SK-N-SH (cell line): Measurements from ENCODE around the gene SGCA. TPM values are rescaled to one million over a fixed set of nuclear protein-coding genes. Genes with fewer than 3 reads are reported as not detected.
A peak's percentile ranks its signal among the peaks of the same experiment; 100 is the strongest.

Experiments
- CTCF ChIA-PET: fragments of 300-600, 350-600 bp; formaldehyde crosslinking; extraction: SDS; loops from one replicate; lab custom pipeline; 2021; lab: Yijun Ruan, JAX
- POLR2A ChIA-PET: fragments of 350-600 bp; sonication (Branson Sonifier 250); formaldehyde crosslinking; extraction: SDS; loops from one replicate; lab custom pipeline; 2020; ENCODE audit warnings: antibody characterized with exemption, inconsistent platforms; lab: Yijun Ruan, JAX
- DNase-seq: peaks from one replicate; pipeline ENCODE4 v3.0.0; 2012
- H2AFZ ChIP-seq: fragments of 200-600 bp; sonication (generic); 2 replicates; pipeline ENCODE4 v1.8.1; 2016; ENCODE audit warnings: antibody characterized with exemption, mild to moderate bottlenecking, low read depth
- H3F3A ChIP-seq: fragments of 200-600 bp; sonication (generic); replicated peaks from 2 replicates; pipeline ENCODE3; 2016; ENCODE audit warnings: antibody characterized with exemption, mild to moderate bottlenecking; ENCODE audit not compliant: insufficient read depth
- H3K27ac ChIP-seq, 2 experiments: fragments of 200-500 bp in 1 of 2; fragments of 200-600 bp in 1 of 2; sonication (Bioruptor generic) in 1 of 2; sonication (generic), shearing (Covaris generic) in 1 of 2; 2 replicates each; pipeline versions ENCODE4 v1.5.1 to v1.6.1; 2014 to 2016; ENCODE audit warnings: low read depth in 2 of 2, inconsistent platforms in 1 of 2, low read length in 1 of 2, mild to moderate bottlenecking in 1 of 2, mixed read lengths in 1 of 2
- H3K27me3 ChIP-seq: fragments of 200-600 bp; sonication (generic), shearing (Covaris generic); 2 replicates; pipeline ENCODE4 v1.6.1; 2016; ENCODE audit warnings: mixed run types; ENCODE audit not compliant: insufficient read depth
- H3K36me3 ChIP-seq, 2 experiments: fragments of 200-500 bp in 1 of 2; fragments of 200-600 bp in 1 of 2; sonication (Bioruptor generic) in 1 of 2; sonication (generic) in 1 of 2; replicated peaks in 1 of 2; 2 replicates each; pipeline versions ENCODE3 to v1.5.1; 2014 to 2016; ENCODE audit warnings: low read length in 1 of 2, mild to moderate bottlenecking in 1 of 2; ENCODE audit not compliant: insufficient read depth in 2 of 2, control insufficient read depth in 1 of 2
- H3K4me1 ChIP-seq, 2 experiments: fragments of 200-500 bp in 1 of 2; fragments of 200-600 bp in 1 of 2; sonication (Bioruptor generic) in 1 of 2; sonication (generic), shearing (Covaris generic) in 1 of 2; 2 replicates each; pipeline versions ENCODE4 v1.5.1 to v1.6.1; 2014 to 2016; ENCODE audit warnings: low read depth in 1 of 2, low read length in 1 of 2, mixed run types in 1 of 2; ENCODE audit not compliant: insufficient read depth in 2 of 2, control insufficient read depth in 1 of 2
- H3K4me2 ChIP-seq: fragments of 200-600 bp; sonication (generic), shearing (Covaris generic); 2 replicates; pipeline ENCODE4 v1.6.1; 2017; ENCODE audit warnings: mixed run types
- H3K4me3 ChIP-seq, 2 experiments: fragments of 200-500 bp in 1 of 2; fragments of 200-600 bp in 1 of 2; sonication (Bioruptor generic) in 1 of 2; sonication (generic), shearing (Covaris generic) in 1 of 2; 2 replicates each; pipeline versions ENCODE4 v1.5.1 to v1.8.1; 2014 to 2016; ENCODE audit warnings: low read depth in 2 of 2, inconsistent platforms in 1 of 2, low read length in 1 of 2, mild to moderate bottlenecking in 1 of 2, mixed read lengths in 1 of 2, moderate library complexity in 1 of 2
- H3K79me2 ChIP-seq: fragments of 200-600 bp; sonication (generic); 2 replicates; pipeline ENCODE4 v1.8.1; 2017; ENCODE audit warnings: mild to moderate bottlenecking; ENCODE audit not compliant: insufficient read depth
- H3K9ac ChIP-seq: fragments of 200-600 bp; sonication (generic); 2 replicates; pipeline ENCODE4 v1.6.1; 2017; ENCODE audit warnings: mixed run types
- H3K9me2 ChIP-seq: fragments of 200-600 bp; sonication (generic); 2 replicates; pipeline ENCODE4 v1.6.1; 2017; ENCODE audit warnings: mixed run types
- H3K9me3 ChIP-seq: fragments of 200-600 bp; sonication (generic); 2 replicates; pipeline ENCODE4 v1.6.1; 2017; ENCODE audit warnings: mixed run types, mild to moderate bottlenecking, moderate library complexity
- H4K20me1 ChIP-seq: fragments of 200-600 bp; sonication (generic); 2 replicates; pipeline ENCODE4 v1.6.1; 2017; ENCODE audit warnings: mild to moderate bottlenecking, mixed run types; ENCODE audit not compliant: insufficient read depth
- PBX3 ChIP-seq: IDR thresholded peaks from 2 replicates; pipeline ENCODE4; 2012
- POLR2AphosphoS5 ChIP-seq: IDR thresholded peaks from 2 replicates; pipeline ENCODE4 v1.6.1; 2012; ENCODE audit warnings: low read depth, low read length
- RAD21 ChIP-seq: IDR thresholded peaks from 2 replicates; pipeline ENCODE4 v1.6.1; 2012; ENCODE audit warnings: mild to moderate bottlenecking, low read length
- RCOR1 ChIP-seq: fragments of 150-350 bp; IDR thresholded peaks from 2 replicates; pipeline ENCODE4 v1.6.1; 2017; ENCODE audit warnings: antibody characterized with exemption, low read length
- SMC3 ChIP-seq: IDR thresholded peaks from 2 replicates; pipeline ENCODE4 v1.6.1; 2012; ENCODE audit warnings: low read depth, low read length, improper control_type of control experiment
- TCF12 ChIP-seq: IDR thresholded peaks from 2 replicates; pipeline ENCODE4 v1.4.0; 2012
- WGBS: methylation state at CpG from one replicate; pipeline ENCODE4 v1.1.6; 2017; ENCODE audit warnings: low lambda C conversion rate; 5-methylcytosine and 5-hydroxymethylcytosine counted together
- polyA plus RNA-seq, 3 experiments: library from polyadenylated mRNA; depleted of rRNA; stranded (reverse); fragments of >200 nt; gene quantifications; 2 replicates each; pipeline ENCODE4 v1.2.3, GENCODE V29; 2012
- TF ChIP-seq, protein P1 (sequence below): IDR thresholded peaks from 2 replicates; pipeline ENCODE4 v1.6.1; 2012; ENCODE audit warnings: mild to moderate bottlenecking, low read depth, low read length, moderate library complexity
- TF ChIP-seq, protein P2 (sequence below): fragments of 150-350 bp; IDR thresholded peaks from 2 replicates; pipeline ENCODE4 v1.6.1; 2016; ENCODE audit warnings: mild to moderate bottlenecking, low read depth, low read length
- TF ChIP-seq, protein P3 (sequence below): fragments of 200-600 bp; sonication (generic); IDR thresholded peaks from 2 replicates; pipeline ENCODE4 v1.6.1; 2017; ENCODE audit warnings: antibody characterized with exemption, mild to moderate bottlenecking, moderate library complexity

SGCA gene
- polyA plus RNA-seq, 1 of the 3 experiments (the other 2 are of a cell fraction) = not detected

- TF ChIP-seq, protein P1, sequence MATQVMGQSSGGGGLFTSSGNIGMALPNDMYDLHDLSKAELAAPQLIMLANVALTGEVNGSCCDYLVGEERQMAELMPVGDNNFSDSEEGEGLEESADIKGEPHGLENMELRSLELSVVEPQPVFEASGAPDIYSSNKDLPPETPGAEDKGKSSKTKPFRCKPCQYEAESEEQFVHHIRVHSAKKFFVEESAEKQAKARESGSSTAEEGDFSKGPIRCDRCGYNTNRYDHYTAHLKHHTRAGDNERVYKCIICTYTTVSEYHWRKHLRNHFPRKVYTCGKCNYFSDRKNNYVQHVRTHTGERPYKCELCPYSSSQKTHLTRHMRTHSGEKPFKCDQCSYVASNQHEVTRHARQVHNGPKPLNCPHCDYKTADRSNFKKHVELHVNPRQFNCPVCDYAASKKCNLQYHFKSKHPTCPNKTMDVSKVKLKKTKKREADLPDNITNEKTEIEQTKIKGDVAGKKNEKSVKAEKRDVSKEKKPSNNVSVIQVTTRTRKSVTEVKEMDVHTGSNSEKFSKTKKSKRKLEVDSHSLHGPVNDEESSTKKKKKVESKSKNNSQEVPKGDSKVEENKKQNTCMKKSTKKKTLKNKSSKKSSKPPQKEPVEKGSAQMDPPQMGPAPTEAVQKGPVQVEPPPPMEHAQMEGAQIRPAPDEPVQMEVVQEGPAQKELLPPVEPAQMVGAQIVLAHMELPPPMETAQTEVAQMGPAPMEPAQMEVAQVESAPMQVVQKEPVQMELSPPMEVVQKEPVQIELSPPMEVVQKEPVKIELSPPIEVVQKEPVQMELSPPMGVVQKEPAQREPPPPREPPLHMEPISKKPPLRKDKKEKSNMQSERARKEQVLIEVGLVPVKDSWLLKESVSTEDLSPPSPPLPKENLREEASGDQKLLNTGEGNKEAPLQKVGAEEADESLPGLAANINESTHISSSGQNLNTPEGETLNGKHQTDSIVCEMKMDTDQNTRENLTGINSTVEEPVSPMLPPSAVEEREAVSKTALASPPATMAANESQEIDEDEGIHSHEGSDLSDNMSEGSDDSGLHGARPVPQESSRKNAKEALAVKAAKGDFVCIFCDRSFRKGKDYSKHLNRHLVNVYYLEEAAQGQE = 0 out of 2 replicates have a peak, but pooled peaks have one; percentile 25
Observed at GRCh38 chr17:50196826-50197225, 31.0 kb downstream of the SGCA start (continued).

DNA sequence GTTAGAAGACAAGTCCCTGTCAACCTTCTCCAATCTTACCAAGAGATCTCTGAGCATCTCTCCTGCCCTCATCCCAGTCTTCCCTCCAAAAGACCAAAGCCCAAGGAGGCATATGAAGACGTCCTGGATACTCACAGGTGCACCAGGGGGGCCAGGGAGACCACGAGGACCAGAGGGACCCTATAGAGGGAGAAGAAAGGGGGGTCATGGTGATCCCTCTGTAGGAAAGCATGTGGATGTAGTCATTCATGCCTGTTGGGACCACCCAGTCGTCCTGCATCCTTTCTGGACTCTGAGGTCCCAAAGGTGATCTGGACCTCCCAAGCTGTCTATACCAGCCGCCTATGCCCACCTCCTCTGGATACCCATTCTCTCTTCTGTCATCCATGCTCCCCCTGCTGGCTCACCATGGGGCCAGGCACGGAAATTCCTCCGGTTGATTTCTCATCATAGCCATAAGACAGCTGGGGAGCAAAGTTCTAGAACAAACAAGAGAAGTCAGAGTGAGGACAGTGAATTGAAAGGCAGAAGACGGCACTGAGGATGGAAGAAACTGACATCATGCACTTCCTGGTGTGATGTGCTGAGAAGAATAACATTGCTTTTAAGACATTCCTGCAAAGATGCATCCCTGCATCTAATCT, 32.3 kb downstream of the SGCA start:
- no peaks in the 10 kb centered on the region for H3K9me3 ChIP-seq
- H3K27ac ChIP-seq = peak overlapping the region; percentile 24 to 100
- H3K4me3 ChIP-seq = peak overlapping the region; percentile 74 to 96; a peak in 3 of 4 replicates
- H3K9me2 ChIP-seq = no peaks in the 10 kb centered on the region
- H3K27me3 ChIP-seq = no peaks in the 10 kb centered on the region
- H3K79me2 ChIP-seq = peaks cover 100% of the 10 kb centered on the region
- H2AFZ ChIP-seq = no peak overlapping the region
- DNase-seq = peak; percentile 89
- peak overlapping the region; percentile 89 for H3K4me2 ChIP-seq
- ChIA-PET POLR2A (interaction anchor here (0.8 to 1.1 kb wide), 2 partner anchors 20 to 37 kb away, joined by 3 to 7 read pairs; no protein-coding TSS in a partner anchor), CTCF (interaction anchor here (0.6 to 13.8 kb wide), 39 partner anchors 9 to 174 kb away, joined by 3 to 463 read pairs (median 5); partner anchors contain the start of genes PDK2, PPP1R9B, SGCA and TMEM92)
- peaks cover 26 to 49% of the 10 kb centered on the region in 2 experiments; a peak in 3 of 4 replicates for H3K4me1 ChIP-seq
- H4K20me1 ChIP-seq = peaks cover 82% of the 10 kb centered on the region
- WGBS = 15% methylated on average over 7 of the region's 7 CpGs
- peaks cover 71% of the 10 kb centered on the region for H3F3A ChIP-seq
- TF ChIP-seq RAD21 (peak; percentile 81), POLR2AphosphoS5 (0 out of 2 replicates have a peak, but pooled peaks have one; percentile 19), TCF12 (peak; percentile 30; the same call in 1 of the 2 replicates), PBX3 (0 out of 2 replicates have a peak, but pooled peaks have one; percentile 2), SMC3 (peak; percentile 93), RCOR1 (no peak)
- TF ChIP-seq, protein P2, sequence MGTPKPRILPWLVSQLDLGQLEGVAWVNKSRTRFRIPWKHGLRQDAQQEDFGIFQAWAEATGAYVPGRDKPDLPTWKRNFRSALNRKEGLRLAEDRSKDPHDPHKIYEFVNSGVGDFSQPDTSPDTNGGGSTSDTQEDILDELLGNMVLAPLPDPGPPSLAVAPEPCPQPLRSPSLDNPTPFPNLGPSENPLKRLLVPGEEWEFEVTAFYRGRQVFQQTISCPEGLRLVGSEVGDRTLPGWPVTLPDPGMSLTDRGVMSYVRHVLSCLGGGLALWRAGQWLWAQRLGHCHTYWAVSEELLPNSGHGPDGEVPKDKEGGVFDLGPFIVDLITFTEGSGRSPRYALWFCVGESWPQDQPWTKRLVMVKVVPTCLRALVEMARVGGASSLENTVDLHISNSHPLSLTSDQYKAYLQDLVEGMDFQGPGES = no peak
- TF ChIP-seq, protein P3, sequence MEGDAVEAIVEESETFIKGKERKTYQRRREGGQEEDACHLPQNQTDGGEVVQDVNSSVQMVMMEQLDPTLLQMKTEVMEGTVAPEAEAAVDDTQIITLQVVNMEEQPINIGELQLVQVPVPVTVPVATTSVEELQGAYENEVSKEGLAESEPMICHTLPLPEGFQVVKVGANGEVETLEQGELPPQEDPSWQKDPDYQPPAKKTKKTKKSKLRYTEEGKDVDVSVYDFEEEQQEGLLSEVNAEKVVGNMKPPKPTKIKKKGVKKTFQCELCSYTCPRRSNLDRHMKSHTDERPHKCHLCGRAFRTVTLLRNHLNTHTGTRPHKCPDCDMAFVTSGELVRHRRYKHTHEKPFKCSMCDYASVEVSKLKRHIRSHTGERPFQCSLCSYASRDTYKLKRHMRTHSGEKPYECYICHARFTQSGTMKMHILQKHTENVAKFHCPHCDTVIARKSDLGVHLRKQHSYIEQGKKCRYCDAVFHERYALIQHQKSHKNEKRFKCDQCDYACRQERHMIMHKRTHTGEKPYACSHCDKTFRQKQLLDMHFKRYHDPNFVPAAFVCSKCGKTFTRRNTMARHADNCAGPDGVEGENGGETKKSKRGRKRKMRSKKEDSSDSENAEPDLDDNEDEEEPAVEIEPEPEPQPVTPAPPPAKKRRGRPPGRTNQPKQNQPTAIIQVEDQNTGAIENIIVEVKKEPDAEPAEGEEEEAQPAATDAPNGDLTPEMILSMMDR = peak; percentile 79
- TF ChIP-seq, protein P1 = no peak
- peaks cover 60 to 66% of the 10 kb centered on the region in 2 experiments for H3K36me3 ChIP-seq
- peak overlapping the region; percentile 99 for H3K9ac ChIP-seq
